Spleen (tissue), 11 donors: ENCODE data around the gene KRT17. TPM values are rescaled to one million over a fixed set of nuclear protein-coding genes. Genes with fewer than 3 reads are reported as not detected.
"Not testable (repeated sequence)": the region's sequence is repeated elsewhere in the genome, so short reads cannot be mapped to it uniquely, and the experiment has no call there.

ENCODE experiments used
- DNase-seq: peaks from one replicate; pipeline ENCODE4 v3.0.0-alpha.2; 2020
- H3K27ac ChIP-seq, 8 donors: fragments of 200-600 bp; sonication (generic) in 7 of 8; 1 replicate in 4 of 8; 2 replicates in 4 of 8; pipeline versions ENCODE4 v1.5.0 to v1.8.0; 2016 to 2021; ENCODE audit warnings: inconsistent platforms in 4 of 8, mild to moderate bottlenecking in 4 of 8, moderate library complexity in 1 of 8
- H3K27me3 ChIP-seq, 7 donors: fragments of 200-600 bp; sonication (generic) in 6 of 7; replicated peaks in 1 of 7; 1 replicate in 4 of 7; 2 replicates in 3 of 7; pipeline versions ENCODE4 v1.5.0 to v1.8.0; 2016 to 2021; ENCODE audit warnings: inconsistent platforms in 3 of 7, mild to moderate bottlenecking in 1 of 7
- H3K36me3 ChIP-seq, 6 donors: fragments of 200-600 bp; sonication (generic) in 5 of 6; 1 replicate in 4 of 6; 2 replicates in 2 of 6; pipeline versions ENCODE4 v1.5.0 to v1.8.0; 2016 to 2021; ENCODE audit warnings: inconsistent platforms in 2 of 6
- H3K4me1 ChIP-seq, 6 donors: fragments of 200-600 bp; sonication (generic) in 5 of 6; 1 replicate in 3 of 6; 2 replicates in 3 of 6; pipeline versions ENCODE4 v1.5.0 to v1.8.0; 2016 to 2021; ENCODE audit warnings: inconsistent platforms in 3 of 6
- H3K4me3 ChIP-seq, 8 donors: fragments of 200-600 bp; sonication (generic) in 7 of 8; 1 replicate in 4 of 8; 2 replicates in 4 of 8; pipeline versions ENCODE4 v1.5.0 to v1.8.0; 2016 to 2021; ENCODE audit warnings: inconsistent platforms in 4 of 8, mild to moderate bottlenecking in 4 of 8, moderate library complexity in 2 of 8
- H3K9me3 ChIP-seq, 8 donors: fragments of 200-600 bp; sonication (generic) in 7 of 8; 1 replicate in 4 of 8; 2 replicates in 4 of 8; pipeline versions ENCODE4 v1.5.0 to v1.8.0; 2016 to 2021; ENCODE audit warnings: inconsistent platforms in 4 of 8
- CTCF ChIP-seq, 11 experiments: fragments of 200-600 bp in 7 of 11; fragments of 450-650 bp in 4 of 11; sonication (generic) in 4 of 11; IDR thresholded peaks in 8 of 11; conservative IDR thresholded peaks in 3 of 11; 1 replicate in 7 of 11; 2 replicates in 4 of 11; pipeline versions ENCODE4 v1.4.0 to v1.8.0; 2016 to 2021; ENCODE audit warnings: antibody characterized with exemption in 11 of 11, inconsistent platforms in 4 of 11, mild to moderate bottlenecking in 1 of 11
- POLR2A ChIP-seq, 3 donors: fragments of 450-650 bp; IDR thresholded peaks; one replicate each; pipeline ENCODE4 v1.5.1; 2017; ENCODE audit warnings: antibody characterized with exemption in 3 of 3, mild to moderate bottlenecking in 1 of 3
- POLR2AphosphoS5 ChIP-seq, 3 donors: sonication (generic); formaldehyde crosslinking; IDR thresholded peaks; one replicate each; pipeline ENCODE4 v1.5.1; 2017; ENCODE audit warnings: antibody characterized with exemption in 3 of 3
- WGBS, 5 donors: extraction: QIAGEN DNeasy Blood & Tissue Kit in 3 of 5; methylation state at CpG; one replicate each; pipeline versions ENCODE4 v1.1.5 to v1.1.7; 2013 to 2018; 5-methylcytosine and 5-hydroxymethylcytosine counted together
- intact Hi-C: fragments of 100-400 bp; cut with DNase I; formaldehyde crosslinking; loops from one replicate; pipeline ENCODE4 v1.15.0; 2023; ENCODE audit warnings: low total_unique reads
- polyA plus RNA-seq, 3 donors: library from polyadenylated mRNA; stranded (reverse); fragments of 200-250 nt; gene quantifications; one replicate each; pipeline ENCODE4 v1.2.1, GENCODE V29; 2013
- total RNA-seq, 7 donors: library from RNA; depleted of rRNA in 3 of 7; stranded (reverse); fragments of >200 nt in 3 of 7; fragmentation: NEBNext Ultra II Directional in 4 of 7; extraction: Animal tissue kit (Norgen Biotek cat#: 25700) in 4 of 7; gene quantifications; one replicate each; pipeline versions ENCODE4 v1.1.0 to v1.2.1, GENCODE V29; 2016 to 2021
- donor health status: healthy with polysubstance abuse.
- donor health status: DM: no; HTN: no; CAD: no; lungs with moderate emphysema.
- donor health status: DM: no; HTN: no; CAD: no.
- donor health status: Bipolar disorder and iron deficiency.
- donor health status: healthy.
- donor health status: DM: no; HTN: no; CAD: no.
- donor health status: DM: yes; HTN: yes; CAD: no.

The KRT17 gene
- total and polyA plus RNA-seq, 10 donors = 0.58 to 1.2 (median 0.70) TPM; not detected in 7

GRCh38 chr17:41621916-41622315 lies 2.5 kb downstream of the KRT17 start:
- 55 to 94% (median 83%) methylated on average over 2 of the region's 2 CpGs for WGBS, 5 donors
- no peak overlapping the region for H3K4me3 ChIP-seq
- H3K27me3 ChIP-seq = peaks cover 0 to 19% (median 0%) of the 10 kb centered on the region in 7 donors
- intact Hi-C loops = no loop called here
- no peak for DNase-seq
- TF ChIP-seq CTCF (IDR thresholded peaks at IDR 0.05 in 8 of 11, conservative IDR thresholded peaks at IDR 0.05 in 3 of 11) (no peak), POLR2AphosphoS5 (IDR thresholded peaks at IDR 0.05) (no peak), POLR2A (IDR thresholded peaks at IDR 0.05) (no peak)
- no peaks in the 10 kb centered on the region for H3K36me3 ChIP-seq
- H3K27ac ChIP-seq = no peak overlapping the region
- peaks cover 0 to 7% (median 0%) of the 10 kb centered on the region in 6 donors for H3K4me1 ChIP-seq
- no peaks in the 10 kb centered on the region for H3K9me3 ChIP-seq

GRCh38 chr17:41621435-41621817 lies 2.9 kb downstream of the KRT17 start:
- H3K4me3 ChIP-seq, H3K27ac ChIP-seq, H3K36me3 ChIP-seq, intact Hi-C loops, H3K9me3 ChIP-seq, DNase-seq, H3K4me1 ChIP-seq: not testable (repeated sequence)
- 84 to 94% (median 88%) methylated on average over 11 of the region's 11 CpGs for WGBS, 5 donors
- H3K27me3 ChIP-seq = peaks cover 0 to 23% (median 0%) of the 10 kb centered on the region in 7 donors

- H3K4me3 ChIP-seq = no peak overlapping the region
Observed at GRCh38 chr17:41620583-41621434, 3.6 kb downstream of the KRT17 start.

GRCh38 chr17:41619927-41620582 lies 4.3 kb downstream of the KRT17 start:
- DNase-seq, H3K9me3 ChIP-seq, H3K36me3 ChIP-seq, intact Hi-C loops, H3K4me3 ChIP-seq, H3K4me1 ChIP-seq, H3K27ac ChIP-seq: not testable (repeated sequence)
- WGBS, 5 donors = 72 to 79% (median 76%) methylated on average over 6 of the region's 6 CpGs
- H3K27me3 ChIP-seq = peaks cover 0 to 36% (median 0%) of the 10 kb centered on the region in 7 donors

More at GRCh38 chr17:41620583-41621434, 3.6 kb downstream of the KRT17 start:
- Histone ChIP-seq H3K27ac (no peak overlapping the region), H3K36me3 (no peaks in the 10 kb centered on the region), H3K4me1 (peaks cover 0 to 7% (median 0%) of the 10 kb centered on the region in 6 donors), H3K9me3 (no peaks in the 10 kb centered on the region), H3K27me3 (peaks cover 0 to 28% (median 0%) of the 10 kb centered on the region in 7 donors)
- intact Hi-C loops = no loop called here
- 63 to 84% (median 76%) methylated on average over 16 to 21 of the region's 21 CpGs for WGBS, 5 donors
- TF ChIP-seq POLR2A (IDR thresholded peaks at IDR 0.05) (no peak), CTCF (IDR thresholded peaks at IDR 0.05 in 8 of 11, conservative IDR thresholded peaks at IDR 0.05 in 3 of 11) (no peak), POLR2AphosphoS5 (IDR thresholded peaks at IDR 0.05) (no peak)
- DNase-seq = peak; percentile 58
